GM12872 (cell line): ENCODE measurements around the gene MICAL3.

Source experiments
- CTCF ChIP-seq: IDR thresholded peaks from 3 replicates; pipeline ENCODE4 v1.5.1; 2011; ENCODE audit warnings: low read depth, mild to moderate bottlenecking, low read length, moderate library complexity; ENCODE audit not compliant: insufficient read depth

The MICAL3 gene

GRCh38 chr22:17945888-17946648, 78.3 kb downstream of the MICAL3 start:
- TF ChIP-seq CTCF, result no peak

- TF ChIP-seq CTCF, result no peak
Measured at GRCh38 chr22:17945156-17945887, 79.0 kb downstream of the MICAL3 start.

- TF ChIP-seq CTCF, result no peak
Measured at GRCh38 chr22:17944256-17944655, 80.1 kb downstream of the MICAL3 start.

- TF ChIP-seq CTCF, result no peak
Measured at GRCh38 chr22:17943533-17944249, 80.7 kb downstream of the MICAL3 start.

GRCh38 chr22:17942721-17943120, 81.6 kb downstream of the MICAL3 start:
- no peak for TF ChIP-seq CTCF

- TF ChIP-seq CTCF, result no peak
Measured at GRCh38 chr22:17941471-17942406, 82.6 kb downstream of the MICAL3 start.

- no peak for TF ChIP-seq CTCF
Measured at GRCh38 chr22:17939579-17939978, 84.8 kb downstream of the MICAL3 start.
